HCT116 (cell line): Measurements from ENCODE around the gene CYP27A1.

Experiments used
- EZH2 ChIP-seq: fragments of 200-600 bp; sonication (generic); IDR thresholded peaks from 2 replicates; pipeline ENCODE4 v1.6.1; 2017; ENCODE audit warnings: antibody characterized with exemption, mixed run types
- POLR2A ChIP-seq: IDR thresholded peaks from 2 replicates; pipeline ENCODE4 v1.7.0; 2011; ENCODE audit warnings: borderline replicate concordance; ENCODE audit not compliant: insufficient read depth, insufficient read length; ENCODE audit errors: extremely low read depth
- SRF ChIP-seq: IDR thresholded peaks from 2 replicates; pipeline ENCODE4 v1.6.1; 2012; ENCODE audit warnings: low read depth
- YY1 ChIP-seq: IDR thresholded peaks from 2 replicates; pipeline ENCODE4 v1.6.1; 2011; ENCODE audit warnings: low read length, low read depth, moderate library complexity, mild to moderate bottlenecking; ENCODE audit not compliant: insufficient replicate concordance; ENCODE audit errors: extremely low read depth
- ZFX ChIP-seq: fragments of 450-650 bp; IDR thresholded peaks from 2 replicates; pipeline ENCODE4 v1.6.1; 2017
- TF ChIP-seq, protein P1 (sequence below): IDR thresholded peaks from 2 replicates; pipeline ENCODE4 v1.6.1; 2012; ENCODE audit warnings: low read depth
- TF ChIP-seq, protein P2 (sequence below), 3 experiments: fragments of 200-600 bp in 1 of 3; sonication (generic) in 1 of 3; IDR thresholded peaks in 2 of 3; conservative IDR thresholded peaks in 1 of 3; 2 replicates each; pipeline ENCODE4 v1.5.1; 2012 to 2017; ENCODE audit warnings: low read depth in 2 of 3, low read length in 2 of 3, antibody characterized with exemption in 1 of 3, borderline replicate concordance in 1 of 3, control low read depth in 1 of 3, mild to moderate bottlenecking in 1 of 3, mixed read lengths in 1 of 3, mixed run types in 1 of 3, moderate library complexity in 1 of 3; ENCODE audit not compliant: insufficient read depth in 1 of 3

DNA sequence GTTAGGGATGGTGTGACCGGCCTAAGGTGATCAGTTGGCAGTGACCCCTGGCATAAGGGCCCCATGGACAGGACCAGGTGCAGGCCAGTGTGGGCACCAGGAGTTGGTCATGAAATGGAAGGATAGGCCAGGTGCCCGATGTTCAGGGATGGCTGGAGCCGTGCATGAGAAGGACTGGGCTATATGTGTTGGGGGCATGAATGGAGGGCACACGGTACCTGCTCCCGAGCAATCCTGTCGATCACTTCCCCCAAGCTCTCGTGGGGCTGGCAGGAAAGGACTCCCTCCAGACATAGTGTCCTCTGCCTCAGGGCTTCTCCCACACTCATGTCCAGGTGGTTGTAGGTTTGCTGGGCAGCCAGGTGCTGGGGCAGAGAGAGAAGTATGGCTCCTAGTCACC lies 42.1 kb downstream of the CYP27A1 start:
- TF ChIP-seq, protein P1, sequence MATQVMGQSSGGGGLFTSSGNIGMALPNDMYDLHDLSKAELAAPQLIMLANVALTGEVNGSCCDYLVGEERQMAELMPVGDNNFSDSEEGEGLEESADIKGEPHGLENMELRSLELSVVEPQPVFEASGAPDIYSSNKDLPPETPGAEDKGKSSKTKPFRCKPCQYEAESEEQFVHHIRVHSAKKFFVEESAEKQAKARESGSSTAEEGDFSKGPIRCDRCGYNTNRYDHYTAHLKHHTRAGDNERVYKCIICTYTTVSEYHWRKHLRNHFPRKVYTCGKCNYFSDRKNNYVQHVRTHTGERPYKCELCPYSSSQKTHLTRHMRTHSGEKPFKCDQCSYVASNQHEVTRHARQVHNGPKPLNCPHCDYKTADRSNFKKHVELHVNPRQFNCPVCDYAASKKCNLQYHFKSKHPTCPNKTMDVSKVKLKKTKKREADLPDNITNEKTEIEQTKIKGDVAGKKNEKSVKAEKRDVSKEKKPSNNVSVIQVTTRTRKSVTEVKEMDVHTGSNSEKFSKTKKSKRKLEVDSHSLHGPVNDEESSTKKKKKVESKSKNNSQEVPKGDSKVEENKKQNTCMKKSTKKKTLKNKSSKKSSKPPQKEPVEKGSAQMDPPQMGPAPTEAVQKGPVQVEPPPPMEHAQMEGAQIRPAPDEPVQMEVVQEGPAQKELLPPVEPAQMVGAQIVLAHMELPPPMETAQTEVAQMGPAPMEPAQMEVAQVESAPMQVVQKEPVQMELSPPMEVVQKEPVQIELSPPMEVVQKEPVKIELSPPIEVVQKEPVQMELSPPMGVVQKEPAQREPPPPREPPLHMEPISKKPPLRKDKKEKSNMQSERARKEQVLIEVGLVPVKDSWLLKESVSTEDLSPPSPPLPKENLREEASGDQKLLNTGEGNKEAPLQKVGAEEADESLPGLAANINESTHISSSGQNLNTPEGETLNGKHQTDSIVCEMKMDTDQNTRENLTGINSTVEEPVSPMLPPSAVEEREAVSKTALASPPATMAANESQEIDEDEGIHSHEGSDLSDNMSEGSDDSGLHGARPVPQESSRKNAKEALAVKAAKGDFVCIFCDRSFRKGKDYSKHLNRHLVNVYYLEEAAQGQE = no peak
- TF ChIP-seq, protein P2, sequence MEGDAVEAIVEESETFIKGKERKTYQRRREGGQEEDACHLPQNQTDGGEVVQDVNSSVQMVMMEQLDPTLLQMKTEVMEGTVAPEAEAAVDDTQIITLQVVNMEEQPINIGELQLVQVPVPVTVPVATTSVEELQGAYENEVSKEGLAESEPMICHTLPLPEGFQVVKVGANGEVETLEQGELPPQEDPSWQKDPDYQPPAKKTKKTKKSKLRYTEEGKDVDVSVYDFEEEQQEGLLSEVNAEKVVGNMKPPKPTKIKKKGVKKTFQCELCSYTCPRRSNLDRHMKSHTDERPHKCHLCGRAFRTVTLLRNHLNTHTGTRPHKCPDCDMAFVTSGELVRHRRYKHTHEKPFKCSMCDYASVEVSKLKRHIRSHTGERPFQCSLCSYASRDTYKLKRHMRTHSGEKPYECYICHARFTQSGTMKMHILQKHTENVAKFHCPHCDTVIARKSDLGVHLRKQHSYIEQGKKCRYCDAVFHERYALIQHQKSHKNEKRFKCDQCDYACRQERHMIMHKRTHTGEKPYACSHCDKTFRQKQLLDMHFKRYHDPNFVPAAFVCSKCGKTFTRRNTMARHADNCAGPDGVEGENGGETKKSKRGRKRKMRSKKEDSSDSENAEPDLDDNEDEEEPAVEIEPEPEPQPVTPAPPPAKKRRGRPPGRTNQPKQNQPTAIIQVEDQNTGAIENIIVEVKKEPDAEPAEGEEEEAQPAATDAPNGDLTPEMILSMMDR (IDR thresholded peaks at IDR 0.05 in 2 of 3, conservative IDR thresholded peaks at IDR 0.05 in 1 of 3; ENCODE audit: borderline replicate concordance in 1 of 3, insufficient read depth in 1 of 3, low read depth in 2 of 3, low read length in 2 of 3) = no peak
- TF ChIP-seq SRF (no peak), YY1 (no peak), POLR2A (no peak), ZFX (no peak), EZH2 (no peak)
